ENCODE measurements around the gene BABAM2.
A peak's percentile ranks its signal among the peaks of the same experiment; 100 is the strongest.

Gene BABAM2

GRCh38 chr2:28219138-28219537, 328.6 kb downstream of the BABAM2 start:
- DNase-seq (ENCODE audit: low read depth), result peak; percentile 29

GRCh38 chr2:28219758-28220368, 329.3 kb downstream of the BABAM2 start:
- DNase-seq (ENCODE audit: low read depth), result no peak
- TF ChIP-seq, protein P1, sequence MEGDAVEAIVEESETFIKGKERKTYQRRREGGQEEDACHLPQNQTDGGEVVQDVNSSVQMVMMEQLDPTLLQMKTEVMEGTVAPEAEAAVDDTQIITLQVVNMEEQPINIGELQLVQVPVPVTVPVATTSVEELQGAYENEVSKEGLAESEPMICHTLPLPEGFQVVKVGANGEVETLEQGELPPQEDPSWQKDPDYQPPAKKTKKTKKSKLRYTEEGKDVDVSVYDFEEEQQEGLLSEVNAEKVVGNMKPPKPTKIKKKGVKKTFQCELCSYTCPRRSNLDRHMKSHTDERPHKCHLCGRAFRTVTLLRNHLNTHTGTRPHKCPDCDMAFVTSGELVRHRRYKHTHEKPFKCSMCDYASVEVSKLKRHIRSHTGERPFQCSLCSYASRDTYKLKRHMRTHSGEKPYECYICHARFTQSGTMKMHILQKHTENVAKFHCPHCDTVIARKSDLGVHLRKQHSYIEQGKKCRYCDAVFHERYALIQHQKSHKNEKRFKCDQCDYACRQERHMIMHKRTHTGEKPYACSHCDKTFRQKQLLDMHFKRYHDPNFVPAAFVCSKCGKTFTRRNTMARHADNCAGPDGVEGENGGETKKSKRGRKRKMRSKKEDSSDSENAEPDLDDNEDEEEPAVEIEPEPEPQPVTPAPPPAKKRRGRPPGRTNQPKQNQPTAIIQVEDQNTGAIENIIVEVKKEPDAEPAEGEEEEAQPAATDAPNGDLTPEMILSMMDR (conservative IDR thresholded peaks at IDR 0.05; ENCODE audit: low read depth, low read length), result no peak
- no peak overlapping the region for H3K4me3 ChIP-seq (ENCODE audit: low read depth, low read length)

More at GRCh38 chr2:28219138-28219537, 328.6 kb downstream of the BABAM2 start:
- TF ChIP-seq, protein P1 (conservative IDR thresholded peaks at IDR 0.05; ENCODE audit: low read depth, low read length), result no peak
- no peak overlapping the region for H3K4me3 ChIP-seq (ENCODE audit: low read depth, low read length)

- TF ChIP-seq, protein P1 (conservative IDR thresholded peaks at IDR 0.05; ENCODE audit: low read depth, low read length), result no peak
- H3K4me3 ChIP-seq (ENCODE audit: low read depth, low read length), result no peak overlapping the region
- DNase-seq (ENCODE audit: low read depth), result peak; percentile 95
Observed at GRCh38 chr2:28224648-28225472, 334.3 kb downstream of the BABAM2 start.

GRCh38 chr2:28225473-28226080, 335.0 kb downstream of the BABAM2 start:
- DNase-seq (ENCODE audit: low read depth), result peak; percentile 56
- TF ChIP-seq, protein P1 (conservative IDR thresholded peaks at IDR 0.05; ENCODE audit: low read depth, low read length), result no peak
- H3K4me3 ChIP-seq (ENCODE audit: low read depth, low read length), result no peak overlapping the region

- H3K4me3 ChIP-seq (ENCODE audit: low read depth, low read length), result no peak overlapping the region
- TF ChIP-seq, protein P1 (conservative IDR thresholded peaks at IDR 0.05; ENCODE audit: low read depth, low read length), result no peak
- no peak for DNase-seq (ENCODE audit: low read depth)
Observed at GRCh38 chr2:28226558-28226957, 336.0 kb downstream of the BABAM2 start.

DNA sequence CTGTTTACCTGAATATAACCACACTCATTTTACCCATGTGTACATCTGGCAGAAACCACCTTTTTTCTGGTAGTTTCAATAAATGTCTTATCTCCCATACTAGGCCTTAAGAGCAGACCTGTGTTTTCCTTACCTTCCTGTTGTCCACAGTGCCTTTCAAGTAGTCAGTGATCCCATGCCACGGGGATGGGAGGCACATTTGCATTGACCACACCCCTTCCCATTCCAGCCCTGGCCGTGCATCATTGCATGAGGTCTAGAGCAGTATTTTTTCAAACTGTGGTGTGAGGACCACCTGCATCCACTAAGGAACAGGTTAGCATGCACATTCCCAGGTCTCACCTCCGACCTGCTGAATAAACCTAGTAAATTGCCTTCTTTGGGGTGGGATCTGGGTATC, 337.0 kb downstream of the BABAM2 start:
- no peak for DNase-seq (ENCODE audit: low read depth)
- TF ChIP-seq, protein P1 (conservative IDR thresholded peaks at IDR 0.05; ENCODE audit: low read depth, low read length), result no peak

More for the DNA sequence above, 337.0 kb downstream of the BABAM2 start:
- no peak overlapping the region for H3K4me3 ChIP-seq (ENCODE audit: low read depth, low read length)
